ENCODE measurements around the gene ANKRD33B. TPM values are rescaled to one million over a fixed set of nuclear protein-coding genes. Genes with fewer than 3 reads are reported as not detected.

The ANKRD33B gene
- total RNA-seq, 1 donor from 2014 or later, result 6.1 TPM

GRCh38 chr5:10639846-10640368 lies 76.0 kb downstream of the ANKRD33B start:
- no peak overlapping the region for H3K27ac ChIP-seq
- H3K36me3 ChIP-seq, result no peaks in the 10 kb centered on the region
- intact Hi-C loops (cut with DNase I), result no loop called here
- TF ChIP-seq CTCF (IDR thresholded peaks at IDR 0.05), result no peak
- ATAC-seq (no peak), DNase-seq (no peak)
- H3K27me3 ChIP-seq, result no peaks in the 10 kb centered on the region
- H3K4me1 ChIP-seq, result no peaks in the 10 kb centered on the region
- no peak overlapping the region for H3K4me3 ChIP-seq
- H3K9me3 ChIP-seq, result no peaks in the 10 kb centered on the region

GRCh38 chr5:10642367-10642766 lies 78.5 kb downstream of the ANKRD33B start:
- ATAC-seq, result no peak
- Histone ChIP-seq H3K9me3 (no peaks in the 10 kb centered on the region), H3K4me1 (no peaks in the 10 kb centered on the region), H3K27ac (no peak overlapping the region), H3K4me3 (no peak overlapping the region), H3K36me3 (no peaks in the 10 kb centered on the region), H3K27me3 (no peaks in the 10 kb centered on the region)
- TF ChIP-seq CTCF (IDR thresholded peaks at IDR 0.05), result no peak
- no peak for DNase-seq
- intact Hi-C loops (cut with DNase I), result no loop called here

DNA sequence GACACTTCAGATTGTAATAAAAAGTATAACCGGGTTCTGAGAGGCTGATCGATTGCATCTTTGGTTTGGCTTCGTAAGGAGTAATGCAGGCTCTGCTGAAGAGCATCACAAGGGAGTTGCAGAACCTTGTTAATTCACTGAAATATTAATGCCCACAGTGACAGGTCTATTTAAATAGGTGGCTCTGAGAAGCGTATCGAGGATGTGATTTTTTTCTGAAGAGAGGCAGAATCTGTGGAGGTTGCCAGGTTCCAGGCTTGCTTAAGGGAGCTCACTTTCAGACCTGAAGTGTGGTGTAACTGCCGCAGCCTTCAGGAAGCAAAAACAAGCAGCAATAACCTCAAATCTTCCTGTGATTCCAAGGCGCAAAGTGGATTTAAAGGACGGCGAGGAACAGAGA lies 80.3 kb downstream of the ANKRD33B start:
- TF ChIP-seq CTCF (IDR thresholded peaks at IDR 0.05), result no peak
- H3K36me3 ChIP-seq, result no peaks in the 10 kb centered on the region
- H3K27me3 ChIP-seq, result no peaks in the 10 kb centered on the region
- no peaks in the 10 kb centered on the region for H3K9me3 ChIP-seq
- no peaks in the 10 kb centered on the region for H3K4me1 ChIP-seq
- ATAC-seq, result no peak
- H3K27ac ChIP-seq, result no peak overlapping the region
- DNase-seq, result no peak
- intact Hi-C loops (cut with DNase I), result no loop called here
- no peak overlapping the region for H3K4me3 ChIP-seq

DNA sequence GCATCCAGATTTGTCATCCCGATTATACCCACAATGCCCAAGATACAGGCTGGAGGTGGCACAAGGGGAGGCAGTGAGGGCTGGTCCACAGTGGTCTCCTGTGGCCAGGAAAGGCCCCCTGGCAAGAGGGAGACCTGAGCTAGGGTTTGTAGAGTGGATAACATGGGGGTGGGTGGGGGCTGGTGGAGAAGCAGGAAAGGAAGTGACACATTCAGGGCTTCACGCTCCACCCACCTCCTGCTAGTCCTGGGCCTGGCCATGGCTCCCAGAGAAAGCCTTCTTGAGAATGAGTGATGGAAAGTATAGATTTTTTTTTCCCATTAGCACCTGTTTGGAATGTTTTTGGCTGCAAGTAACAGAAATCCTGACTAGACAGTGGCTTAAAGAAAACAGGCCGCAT lies 81.3 kb downstream of the ANKRD33B start:
- DNase-seq, result no peak
- H3K27me3 ChIP-seq, result no peaks in the 10 kb centered on the region

DNA sequence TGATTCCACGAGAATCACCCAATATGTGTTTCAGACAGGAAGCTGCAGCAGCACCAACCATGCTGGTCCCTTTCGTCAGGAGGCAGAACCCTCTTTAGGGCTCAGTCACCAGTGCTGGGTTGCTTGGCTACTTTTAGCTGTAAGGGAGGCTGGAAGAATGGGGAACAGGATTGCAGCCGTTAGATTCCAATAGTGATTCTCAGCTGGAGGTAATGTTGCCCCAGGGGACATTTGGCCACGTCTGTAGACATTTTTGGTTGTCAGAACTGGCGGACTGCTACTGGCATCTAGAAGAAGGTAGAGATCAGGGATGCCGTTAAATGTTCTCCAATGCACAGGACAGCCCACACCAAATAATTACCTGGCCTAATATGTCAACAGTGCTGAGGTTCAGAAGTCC lies 81.8 kb downstream of the ANKRD33B start:
- DNase-seq (no peak), ATAC-seq (no peak)
- no peak overlapping the region for H3K4me3 ChIP-seq
- H3K9me3 ChIP-seq, result no peaks in the 10 kb centered on the region
- H3K36me3 ChIP-seq, result no peaks in the 10 kb centered on the region
- no peak for TF ChIP-seq CTCF (IDR thresholded peaks at IDR 0.05)
- H3K27me3 ChIP-seq, result no peaks in the 10 kb centered on the region
- intact Hi-C loops (cut with DNase I), result no loop called here
- H3K4me1 ChIP-seq, result no peaks in the 10 kb centered on the region
- H3K27ac ChIP-seq, result no peak overlapping the region

More for the DNA sequence above, 81.3 kb downstream of the ANKRD33B start:
- intact Hi-C loops (cut with DNase I), result no loop called here
- no peak overlapping the region for H3K4me3 ChIP-seq
- H3K4me1 ChIP-seq, result no peaks in the 10 kb centered on the region
- H3K27ac ChIP-seq, result no peak overlapping the region
- H3K9me3 ChIP-seq, result no peaks in the 10 kb centered on the region
- H3K36me3 ChIP-seq, result no peaks in the 10 kb centered on the region
- no peak for TF ChIP-seq CTCF (IDR thresholded peaks at IDR 0.05)
- ATAC-seq, result no peak

DNA sequence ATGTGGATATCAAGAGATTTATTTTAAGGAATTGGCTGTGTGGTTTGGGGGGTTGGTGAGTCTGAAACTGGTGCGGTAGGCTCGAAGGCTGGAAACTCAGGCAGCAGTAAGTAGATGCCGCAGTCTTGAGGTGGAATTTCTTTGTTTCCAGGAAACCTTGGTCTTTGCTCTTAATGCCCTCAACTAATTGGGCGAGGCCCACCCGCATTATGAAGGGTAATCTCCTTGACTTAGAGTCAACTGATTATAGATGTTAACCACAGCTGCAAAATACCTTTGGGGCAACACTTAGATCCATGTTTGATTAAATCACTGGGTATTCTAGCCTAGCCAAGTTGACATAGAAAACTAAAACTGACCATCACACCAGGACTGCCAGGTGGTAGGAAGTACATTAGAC lies 83.8 kb downstream of the ANKRD33B start:
- DNase-seq, result no peak
- no peak for ATAC-seq
- no peak overlapping the region for H3K27ac ChIP-seq

More for the DNA sequence above, 83.8 kb downstream of the ANKRD33B start:
- intact Hi-C loops (cut with DNase I), result no loop called here
- no peaks in the 10 kb centered on the region for H3K4me1 ChIP-seq
- no peaks in the 10 kb centered on the region for H3K27me3 ChIP-seq
- H3K4me3 ChIP-seq, result no peak overlapping the region
- no peaks in the 10 kb centered on the region for H3K36me3 ChIP-seq
- H3K9me3 ChIP-seq, result no peaks in the 10 kb centered on the region
- no peak for TF ChIP-seq CTCF (IDR thresholded peaks at IDR 0.05)
